IMR-90 (cell line): ENCODE results near the gene COL5A2. TPM values are rescaled to one million over a fixed set of nuclear protein-coding genes. Genes with fewer than 3 reads are reported as not detected.
A peak's percentile ranks its signal among the peaks of the same experiment; 100 is the strongest.

ENCODE experiments used
- ATAC-seq: fragments of 200-7000 bp; cut with Tn5 transposase; 2 replicates; pipeline ENCODE4 v1.9.1; 2020; ENCODE audit warnings: low read depth, mild to moderate bottlenecking, moderate library complexity
- BruUV-seq: library from RNA; stranded (reverse); fragments of 400-500 nt; replicated peaks from 2 replicates; lab custom pipeline; 2021; lab: Mats Ljungman, UMichigan
- CTCF ChIA-PET: fragments of 300-600 bp; formaldehyde crosslinking; extraction: SDS; loops from one replicate; lab custom pipeline; 2021; ENCODE audit warnings: antibody characterized with exemption; lab: Yijun Ruan, JAX
- POLR2A ChIA-PET: fragments of 300-600 bp; sonication (Branson Sonifier 250); formaldehyde crosslinking; loops from one replicate; lab custom pipeline; 2022; ENCODE audit warnings: antibody characterized with exemption; ENCODE audit not compliant: unreplicated experiment; lab: Charles Lee
- DNase-seq: peaks from one replicate; pipeline ENCODE4 v3.0.0; 2013
- H2AFZ ChIP-seq: replicated peaks from 2 replicates; pipeline ENCODE3; 2013; ENCODE audit warnings: low read length, mild to moderate bottlenecking; ENCODE audit not compliant: poor library complexity
- H2AK5ac ChIP-seq: 2 replicates; pipeline ENCODE4 v1.6.1; 2013; ENCODE audit warnings: low read depth, low read length, inconsistent platforms
- H2AK9ac ChIP-seq: replicated peaks from 2 replicates; pipeline ENCODE3; 2013; ENCODE audit warnings: mild to moderate bottlenecking, low read depth, low read length, moderate library complexity; ENCODE audit not compliant: poor library complexity
- H2BK120ac ChIP-seq: 2 replicates; pipeline ENCODE4 v1.6.1; 2013; ENCODE audit warnings: low read depth, low read length, inconsistent platforms
- H2BK15ac ChIP-seq: 3 replicates; pipeline ENCODE4 v1.6.1; 2013; ENCODE audit warnings: low read depth, low read length, inconsistent platforms
- H2BK20ac ChIP-seq: 2 replicates; pipeline ENCODE4 v1.6.1; 2013; ENCODE audit warnings: low read depth, mild to moderate bottlenecking, inconsistent platforms, low read length, moderate library complexity
- H2BK5ac ChIP-seq: 2 replicates; pipeline ENCODE4 v1.6.1; 2013; ENCODE audit warnings: mild to moderate bottlenecking, low read depth, low read length, inconsistent platforms; ENCODE audit not compliant: poor library complexity, severe bottlenecking
- H3K14ac ChIP-seq: replicated peaks from 2 replicates; pipeline ENCODE4 v1.6.1; 2013; ENCODE audit warnings: low read depth, low read length, inconsistent platforms
- H3K18ac ChIP-seq: 2 replicates; pipeline ENCODE4 v1.6.1; 2013; ENCODE audit warnings: low read depth, low read length, control low read depth
- H3K23ac ChIP-seq: 2 replicates; pipeline ENCODE4 v1.6.1; 2013; ENCODE audit warnings: low read depth, low read length, inconsistent platforms
- H3K27ac ChIP-seq: 2 replicates; pipeline ENCODE4 v1.5.1; 2013; ENCODE audit warnings: mild to moderate bottlenecking, control low read depth, low read length; ENCODE audit not compliant: insufficient read depth
- H3K27me3 ChIP-seq: 2 replicates; pipeline ENCODE4 v1.6.1; 2013; ENCODE audit warnings: low read length; ENCODE audit not compliant: control insufficient read depth, insufficient read depth
- H3K36me3 ChIP-seq: 2 replicates; pipeline ENCODE4 v1.6.1; 2013; ENCODE audit warnings: low read length, mixed read lengths; ENCODE audit not compliant: control insufficient read depth, insufficient read depth
- H3K4ac ChIP-seq: 2 replicates; pipeline ENCODE4 v1.6.1; 2013; ENCODE audit warnings: low read depth, low read length, inconsistent platforms
- H3K4me1 ChIP-seq: 2 replicates; pipeline ENCODE4 v1.6.1; 2013; ENCODE audit warnings: low read length, mixed read lengths; ENCODE audit not compliant: control insufficient read depth, insufficient read depth
- H3K4me2 ChIP-seq: 2 replicates; pipeline ENCODE4 v1.6.1; 2013; ENCODE audit warnings: low read depth, mild to moderate bottlenecking, control low read depth, low read length, moderate library complexity
- H3K4me3 ChIP-seq: 2 replicates; pipeline ENCODE4 v1.5.1; 2013; ENCODE audit warnings: low read depth, mild to moderate bottlenecking, control low read depth, low read length, moderate library complexity; ENCODE audit not compliant: insufficient read depth
- H3K56ac ChIP-seq: 2 replicates; pipeline ENCODE4 v1.6.1; 2013; ENCODE audit warnings: low read length, inconsistent platforms; ENCODE audit not compliant: insufficient read depth; ENCODE audit errors: extremely low read depth
- H3K79me1 ChIP-seq, 2 experiments: 2 replicates each; pipeline ENCODE4 v1.6.1; 2013; ENCODE audit warnings: low read length in 2 of 2, inconsistent platforms in 1 of 2, low read depth in 1 of 2
- H3K9ac ChIP-seq: 2 replicates; pipeline ENCODE4 v1.6.1; 2013; ENCODE audit warnings: low read depth, low read length, control low read depth
- H3K9me1 ChIP-seq: 2 replicates; pipeline ENCODE4 v1.6.1; 2013; ENCODE audit warnings: low read length, inconsistent platforms; ENCODE audit not compliant: insufficient read depth
- H3K9me3 ChIP-seq: 2 replicates; pipeline ENCODE4 v1.6.1; 2013; ENCODE audit warnings: low read length; ENCODE audit not compliant: control insufficient read depth, insufficient read depth
- H4K20me1 ChIP-seq: 2 replicates; pipeline ENCODE4 v1.6.1; 2013; ENCODE audit warnings: low read length, inconsistent platforms; ENCODE audit not compliant: insufficient read depth
- H4K5ac ChIP-seq: 2 replicates; pipeline ENCODE4 v1.6.1; 2013; ENCODE audit warnings: mild to moderate bottlenecking, low read depth, low read length, control low read depth
- H4K8ac ChIP-seq, 2 experiments: 2 replicates each; pipeline ENCODE4 v1.6.1; 2013; ENCODE audit warnings: low read depth in 2 of 2, low read length in 2 of 2, control low read depth in 1 of 2, inconsistent platforms in 1 of 2
- H4K91ac ChIP-seq: 2 replicates; pipeline ENCODE4 v1.6.1; 2013; ENCODE audit warnings: low read depth, low read length, inconsistent platforms; ENCODE audit not compliant: insufficient read depth
- BHLHE40 ChIP-seq: fragments of 150-350 bp; IDR thresholded peaks from 2 replicates; pipeline ENCODE4 v1.6.1; 2016; ENCODE audit warnings: mild to moderate bottlenecking, low read depth, low read length
- CEBPB ChIP-seq: IDR thresholded peaks from 2 replicates; pipeline ENCODE4 v1.6.1; 2012; ENCODE audit warnings: low read depth, low read length, improper control_type of control experiment
- CHD1 ChIP-seq: IDR thresholded peaks from 2 replicates; pipeline ENCODE4 v1.6.1; 2012; ENCODE audit warnings: low read depth, low read length, improper control_type of control experiment
- CTCF ChIP-seq: conservative IDR thresholded peaks from 2 replicates; pipeline ENCODE4 v1.5.1; 2012; ENCODE audit warnings: mild to moderate bottlenecking, low read depth, low read length, improper control_type of control experiment
- ELK1 ChIP-seq: fragments of 150-350 bp; IDR thresholded peaks from 2 replicates; pipeline ENCODE4 v1.6.1; 2016; ENCODE audit warnings: low read depth, mild to moderate bottlenecking, low read length, moderate library complexity, borderline replicate concordance
- FOS ChIP-seq: fragments of 150-350 bp; IDR thresholded peaks from 2 replicates; pipeline ENCODE4 v1.6.1; 2016; ENCODE audit warnings: low read depth, low read length
- MAFK ChIP-seq: IDR thresholded peaks from 2 replicates; pipeline ENCODE4 v1.6.1; 2012; ENCODE audit warnings: low read depth, low read length, improper control_type of control experiment
- MAZ ChIP-seq: IDR thresholded peaks from 2 replicates; pipeline ENCODE4 v1.6.1; 2012; ENCODE audit warnings: low read depth, mild to moderate bottlenecking, low read length, improper control_type of control experiment, moderate library complexity, borderline replicate concordance
- MXI1 ChIP-seq: IDR thresholded peaks from 2 replicates; pipeline ENCODE4 v1.6.1; 2012; ENCODE audit warnings: low read depth, mild to moderate bottlenecking, low read length, moderate library complexity, borderline replicate concordance
- NFE2L2 ChIP-seq: fragments of 150-350 bp; IDR thresholded peaks from 2 replicates; pipeline ENCODE4 v1.6.1; 2016; ENCODE audit warnings: low read depth, mild to moderate bottlenecking, low read length
- POLR2A ChIP-seq: IDR thresholded peaks from 2 replicates; pipeline ENCODE4 v1.6.1; 2012; ENCODE audit warnings: mild to moderate bottlenecking, low read depth, low read length
- RAD21 ChIP-seq: IDR thresholded peaks from 2 replicates; pipeline ENCODE4 v1.6.1; 2012; ENCODE audit warnings: low read length, improper control_type of control experiment
- RCOR1 ChIP-seq: IDR thresholded peaks from 2 replicates; pipeline ENCODE4 v1.6.1; 2012; ENCODE audit warnings: mild to moderate bottlenecking, low read length, improper control_type of control experiment; ENCODE audit not compliant: insufficient replicate concordance
- RFX5 ChIP-seq: IDR thresholded peaks from 2 replicates; pipeline ENCODE4 v1.8.0; 2012; ENCODE audit warnings: low read depth, mild to moderate bottlenecking, low read length, moderate library complexity
- SMC3 ChIP-seq: fragments of 150-350 bp; IDR thresholded peaks from 2 replicates; pipeline ENCODE4 v1.6.1; 2016; ENCODE audit warnings: low read depth, mild to moderate bottlenecking, antibody characterized with exemption, low read length, moderate library complexity
- WGBS, 2 experiments: methylation state at CpG; one replicate each; pipeline versions ENCODE4 v1.1.5 to v1.1.7; 2013; ENCODE audit warnings: missing lambda C conversion rate in 2 of 2; ENCODE audit not compliant: insufficient read length in 1 of 2; ENCODE audit errors: extremely low coverage in 2 of 2; 5-methylcytosine and 5-hydroxymethylcytosine counted together
- dilution Hi-C: fragments of 300-500 bp; cut with HindIII; formaldehyde crosslinking; loops from one replicate; pipeline ENCODE4 v1.14.3; 2018; ENCODE audit warnings: low sequenced_read_pairs; ENCODE audit not compliant: unreplicated experiment
- in situ Hi-C: fragments of 300-500 bp; cut with MboI; formaldehyde crosslinking; loops from 3 replicates; pipeline ENCODE4 v1.14.3; 2019; ENCODE audit warnings: low sequenced_read_pairs, inconsistent platforms, mixed read lengths
- intact Hi-C: fragments of 100-400 bp; cut with micrococcal nuclease; formaldehyde crosslinking; loops from 2 replicates; pipeline ENCODE4 v1.10.0; 2022
- polyA plus RNA-seq, 3 experiments: library from polyadenylated mRNA; depleted of rRNA; stranded (reverse); fragments of >200 nt; gene quantifications; 2 replicates each; pipeline ENCODE4 v1.2.3, GENCODE V29; 2012; ENCODE audit warnings: low replicate concordance in 1 of 3
- total RNA-seq: library from RNA; depleted of rRNA; stranded (reverse); fragments of >200 nt; gene quantifications from 2 replicates; pipeline ENCODE4 v1.2.3, GENCODE V29; 2012
- TF ChIP-seq, protein P1 (sequence below): fragments of 150-350 bp; IDR thresholded peaks from 2 replicates; pipeline ENCODE4 v1.6.1; 2017; ENCODE audit warnings: mild to moderate bottlenecking, antibody characterized with exemption, low read length, low read depth

COL5A2 gene
- total and polyA plus RNA-seq, 2 of the 4 experiments (the other 2 are of a cell fraction) = 181 to 257 TPM

DNA sequence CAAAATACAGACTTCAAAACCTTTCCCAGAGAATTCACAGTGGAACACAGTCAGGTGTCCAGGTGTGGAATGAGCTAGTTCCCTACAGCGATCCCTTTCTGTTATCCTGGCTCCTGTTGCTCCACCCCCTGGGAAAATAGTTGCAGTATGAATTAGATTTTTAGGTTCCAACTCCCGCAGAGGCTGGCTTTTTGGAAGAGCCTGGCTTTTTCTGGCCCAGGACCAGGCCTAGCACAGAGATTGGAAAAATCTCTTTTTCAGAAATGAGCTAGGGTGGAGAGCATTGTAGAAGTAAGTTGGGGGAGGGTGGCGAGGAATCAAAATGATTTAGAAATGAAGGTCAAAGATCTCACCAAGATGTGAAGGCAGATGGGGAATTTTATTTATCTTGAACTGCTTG lies 27.1 kb downstream of the COL5A2 start:
- H2BK15ac ChIP-seq = no peak overlapping the region
- H2BK120ac ChIP-seq = no peak overlapping the region
- no peak overlapping the region for H3K9ac ChIP-seq
- no peaks in the 10 kb centered on the region for H3K27me3 ChIP-seq
- peak overlapping the region; percentile 20; the same call in 1 of the 2 replicates for H3K23ac ChIP-seq
- no peak overlapping the region for H3K56ac ChIP-seq
- BruUV-seq = no TSS peak
- H3K4ac ChIP-seq = no peak overlapping the region
- intact Hi-C loops = no loop called here
- WGBS, 2 experiments = no CpG with 5 or more reads among the region's 3 CpGs
- no peak overlapping the region for H4K91ac ChIP-seq
- POLR2A ChIA-PET = no interaction called here
- H4K5ac ChIP-seq = peak overlapping the region; percentile 55; the same call in 1 of the 2 replicates
- H3K4me1 ChIP-seq = peaks cover 20% of the 10 kb centered on the region
- H2BK5ac ChIP-seq = peak overlapping the region; percentile 79
- no peak for DNase-seq
- H2BK20ac ChIP-seq = no peak overlapping the region
- no peak for ATAC-seq
- peak overlapping the region; percentile 50 for H3K18ac ChIP-seq
- H3K4me2 ChIP-seq = peak overlapping the region; percentile 59
- no peak overlapping the region for H2AK9ac ChIP-seq
- peaks cover 15% of the 10 kb centered on the region for H3K9me1 ChIP-seq
- peaks cover 4% of the 10 kb centered on the region for H3K36me3 ChIP-seq
- H3K79me1 ChIP-seq = peaks cover 3 to 42% of the 10 kb centered on the region in 2 experiments; a peak in 2 of 4 replicates
- H4K20me1 ChIP-seq = peaks cover 54% of the 10 kb centered on the region; the same call in 1 of the 2 replicates
- no peaks in the 10 kb centered on the region for H3K9me3 ChIP-seq
- dilution Hi-C loops = no loop called here
- no peak overlapping the region for H2AK5ac ChIP-seq
- H3K27ac ChIP-seq = peak overlapping the region; percentile 43; the same call in 1 of the 2 replicates
- in situ Hi-C loops = no loop called here
- H3K4me3 ChIP-seq = no peak overlapping the region
- H3K14ac ChIP-seq = 0 out of 2 replicates have a peak overlapping the region, but pooled peaks have one; percentile 5
- no peak overlapping the region; a peak in 1 of 4 replicates for H4K8ac ChIP-seq
- TF ChIP-seq POLR2A = no peak
- no peak for TF ChIP-seq BHLHE40
- no peak for TF ChIP-seq CHD1
- TF ChIP-seq, protein P1, sequence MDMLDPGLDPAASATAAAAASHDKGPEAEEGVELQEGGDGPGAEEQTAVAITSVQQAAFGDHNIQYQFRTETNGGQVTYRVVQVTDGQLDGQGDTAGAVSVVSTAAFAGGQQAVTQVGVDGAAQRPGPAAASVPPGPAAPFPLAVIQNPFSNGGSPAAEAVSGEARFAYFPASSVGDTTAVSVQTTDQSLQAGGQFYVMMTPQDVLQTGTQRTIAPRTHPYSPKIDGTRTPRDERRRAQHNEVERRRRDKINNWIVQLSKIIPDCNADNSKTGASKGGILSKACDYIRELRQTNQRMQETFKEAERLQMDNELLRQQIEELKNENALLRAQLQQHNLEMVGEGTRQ = no peak
- no peak for TF ChIP-seq MAFK
- TF ChIP-seq RCOR1 = no peak
- no peak for TF ChIP-seq SMC3
- TF ChIP-seq MXI1 = no peak
- TF ChIP-seq RFX5 = no peak
- TF ChIP-seq CEBPB = no peak
- no peak for TF ChIP-seq RAD21
- no peak for TF ChIP-seq MAZ
- TF ChIP-seq CTCF = no peak
- no peak for TF ChIP-seq FOS
- TF ChIP-seq ELK1 = no peak
- TF ChIP-seq NFE2L2 = no peak
- CTCF ChIA-PET = interaction anchor here (1.0 kb wide), 1 partner anchor 135 kb away, joined by 3 read pairs; no protein-coding TSS in a partner anchor
- no peak overlapping the region for H2AFZ ChIP-seq
